ENCODE measurements around the gene TTC24.

TTC24 gene

DNA sequence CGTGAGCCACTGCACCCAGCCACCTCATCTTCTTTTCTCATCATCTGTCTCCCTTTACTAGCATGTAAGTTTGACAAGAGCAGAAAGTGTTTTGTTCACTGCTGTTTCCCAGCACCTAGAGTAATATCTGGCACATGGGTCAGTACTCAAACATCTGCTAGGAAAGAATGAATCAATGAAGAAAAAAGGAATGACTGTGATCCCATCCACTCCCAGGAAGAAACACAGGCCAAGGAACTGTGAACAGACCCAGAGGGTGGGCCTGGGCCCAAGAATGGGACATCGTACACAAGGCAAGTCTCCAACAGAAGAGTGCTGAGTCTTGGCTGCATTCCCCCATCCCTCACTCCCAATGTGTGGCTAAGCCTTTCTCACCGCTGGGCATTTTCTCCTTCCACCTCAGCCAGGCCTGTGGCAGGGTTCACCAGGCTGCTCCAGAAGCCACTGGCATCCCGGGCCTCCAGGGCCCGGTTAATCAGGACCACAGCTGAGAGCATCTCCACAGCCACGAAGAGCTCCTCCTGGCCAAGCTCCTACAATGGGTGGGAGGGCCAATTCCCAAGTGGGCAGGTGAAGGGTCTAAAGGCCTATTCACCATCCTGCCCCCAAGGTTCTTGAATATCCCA lies 25.6 kb upstream of the TTC24 start:
- no peak for DNase-seq (ENCODE audit: extremely low read depth in 1 of 2, low read depth in 1 of 2)

- DNase-seq (ENCODE audit: extremely low read depth in 1 of 2, low read depth in 1 of 2), result no peak
These were observed 24.6 kb upstream of the TTC24 start for GRCh38 chr1:156554971-156555370.

DNA sequence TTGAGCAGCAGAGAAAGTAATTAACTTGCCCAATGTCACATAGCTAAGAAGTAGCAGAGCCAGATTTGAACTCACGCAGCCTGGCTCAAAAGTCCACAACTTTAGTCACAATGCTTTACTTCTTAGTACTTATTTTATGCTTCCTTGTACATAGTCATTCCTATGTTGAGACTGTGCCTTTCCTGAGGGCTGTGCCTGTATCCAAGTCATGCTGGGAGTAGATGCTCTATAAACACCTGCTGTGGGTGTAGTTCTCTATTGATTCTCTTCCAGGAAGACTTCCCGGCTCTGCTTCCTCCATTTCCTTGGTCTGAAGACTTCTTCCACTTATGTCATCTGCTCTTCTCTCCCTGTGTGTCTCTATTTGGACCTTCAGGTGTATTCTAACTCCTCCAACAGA lies 23.8 kb upstream of the TTC24 start:
- no peak for DNase-seq (ENCODE audit: extremely low read depth in 1 of 2, low read depth in 1 of 2)

GRCh38 chr1:156556354-156556753 lies 23.2 kb upstream of the TTC24 start:
- DNase-seq (ENCODE audit: extremely low read depth in 1 of 2, low read depth in 1 of 2), result no peak

DNA sequence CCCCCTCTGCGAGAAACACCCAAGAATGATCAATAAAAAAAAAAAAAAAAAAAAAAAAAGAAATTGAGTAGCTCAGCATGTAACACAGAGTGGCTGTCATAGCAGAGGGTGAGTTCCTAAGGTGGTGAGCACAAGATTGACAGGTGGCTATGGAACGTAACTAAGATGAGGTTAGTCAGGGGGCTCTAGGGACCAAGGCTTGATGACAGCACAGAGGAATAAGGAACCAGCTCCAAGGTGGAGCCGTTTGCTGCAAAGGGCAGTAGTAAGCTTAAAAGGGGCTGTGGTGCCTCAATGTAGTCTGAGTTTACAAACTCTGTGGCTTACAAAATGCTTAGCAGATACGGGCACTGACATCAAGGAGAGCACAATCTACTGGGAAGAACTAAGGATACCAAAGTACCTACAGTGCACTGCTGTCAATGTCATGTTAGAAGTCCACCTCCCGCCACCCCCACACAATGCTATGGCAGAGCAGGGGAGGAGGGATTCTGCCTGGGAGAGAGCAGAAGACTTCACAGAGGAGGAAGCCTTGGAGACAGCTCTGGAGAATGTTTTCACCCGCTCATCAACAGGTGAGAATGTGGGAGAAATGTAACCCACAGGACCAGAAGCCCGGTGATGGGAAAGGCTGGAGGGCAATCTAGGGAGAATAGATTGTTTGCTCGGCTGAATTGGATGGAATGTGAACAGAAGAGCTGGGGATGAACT lies 20.3 kb upstream of the TTC24 start:
- no peak for DNase-seq (ENCODE audit: extremely low read depth in 1 of 2, low read depth in 1 of 2)

DNA sequence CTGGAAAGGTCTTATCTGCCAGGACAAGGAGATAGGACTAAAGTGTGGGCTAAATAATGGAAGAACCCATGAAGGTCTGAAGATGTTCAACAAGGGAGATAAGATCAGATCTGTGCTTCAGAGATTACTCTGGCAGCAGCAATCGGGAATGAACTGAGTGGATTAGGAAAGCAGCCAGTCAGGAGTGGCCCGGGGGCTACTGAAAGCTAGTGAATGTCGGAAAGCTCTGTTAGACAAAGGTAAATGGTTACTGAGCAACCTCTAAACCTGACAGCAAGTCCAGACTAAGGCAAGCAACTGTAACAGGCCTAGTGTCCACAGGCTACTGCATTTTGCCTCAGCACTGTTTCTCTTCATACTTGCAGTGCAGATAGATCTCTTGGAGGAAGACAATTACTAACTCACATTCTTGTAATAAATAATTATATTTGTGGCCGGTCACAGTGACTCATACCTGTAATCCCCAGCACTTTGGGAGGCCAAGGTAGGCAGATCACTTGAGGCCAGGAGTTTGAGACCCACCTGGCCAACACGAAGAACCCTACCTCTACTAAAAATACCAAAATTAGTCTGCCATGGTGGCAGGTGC lies 19.6 kb upstream of the TTC24 start:
- DNase-seq (ENCODE audit: extremely low read depth in 1 of 2, low read depth in 1 of 2), result no peak

- no peak for DNase-seq (ENCODE audit: extremely low read depth in 1 of 2, low read depth in 1 of 2)
These were observed 18.8 kb upstream of the TTC24 start for GRCh38 chr1:156560585-156561163.

GRCh38 chr1:156565519-156565918 lies 14.0 kb upstream of the TTC24 start:
- DNase-seq (ENCODE audit: extremely low read depth in 1 of 2, low read depth in 1 of 2), result no peak

DNA sequence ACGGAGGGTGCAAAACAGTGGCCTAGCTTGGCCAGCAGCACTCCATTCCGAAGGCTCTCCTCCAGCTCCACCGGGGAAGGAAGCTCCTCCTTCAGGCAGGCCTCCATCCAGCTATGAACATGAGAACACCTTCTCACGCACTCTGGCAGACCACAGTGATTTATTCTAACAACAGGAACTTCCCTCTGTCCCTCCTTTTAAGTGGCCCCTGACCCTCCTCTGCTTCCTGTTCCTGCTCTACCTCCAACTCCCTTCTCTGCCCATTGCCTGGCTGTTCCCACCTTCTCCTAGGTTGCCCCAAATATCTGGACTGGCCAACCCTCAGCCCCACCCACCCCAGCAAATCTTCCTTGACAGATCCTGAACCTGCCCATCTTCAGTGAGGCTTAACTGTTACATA lies 13.1 kb upstream of the TTC24 start:
- no peak for DNase-seq (ENCODE audit: extremely low read depth in 1 of 2, low read depth in 1 of 2)

GRCh38 chr1:156571261-156571852 lies 8.2 kb upstream of the TTC24 start:
- no peak for DNase-seq (ENCODE audit: extremely low read depth in 1 of 2, low read depth in 1 of 2)

DNA sequence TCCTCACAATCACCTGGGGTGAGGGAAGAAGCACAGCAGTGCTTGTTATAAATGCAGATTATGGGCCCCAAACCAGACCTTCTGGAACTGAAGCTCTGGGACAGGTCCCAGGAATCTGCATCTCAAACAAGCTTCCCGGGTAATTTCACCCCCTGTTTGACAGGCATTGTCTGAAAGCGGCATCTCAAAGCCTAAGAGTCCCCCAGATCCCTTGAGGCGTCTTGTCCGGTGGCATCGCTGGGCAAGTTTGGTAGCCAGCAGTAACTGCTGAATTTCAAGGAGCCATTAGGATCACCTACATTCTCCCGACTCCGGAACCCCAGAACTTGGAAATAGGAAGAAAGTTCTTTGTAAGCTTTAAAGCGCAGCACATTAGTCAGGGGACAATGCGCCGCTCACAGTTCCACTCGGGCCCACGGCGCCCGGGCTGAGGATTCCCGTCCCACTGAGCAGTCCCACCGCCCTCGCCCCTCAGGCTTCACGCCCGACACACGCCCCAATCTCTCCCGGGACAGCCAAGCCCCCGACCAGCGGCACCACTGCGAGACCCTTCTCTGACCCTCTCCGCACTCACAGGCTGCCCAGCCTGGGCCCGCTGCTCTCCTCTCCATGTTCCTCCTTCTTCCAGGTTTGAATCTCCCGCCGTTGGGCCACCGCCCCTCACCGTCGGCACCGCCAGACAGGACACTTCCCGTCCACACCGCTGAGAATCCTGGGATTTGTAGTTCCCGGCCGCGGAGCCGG lies 7.4 kb upstream of the TTC24 start, which contains the start of gene IQGAP3:
TSS of gene IQGAP3 (minus strand) at position 647 of the 744 bp plus-strand sequence. CDS start at position 611, 36 bp downstream.
- peak; percentile 41 to 59 for DNase-seq (ENCODE audit: extremely low read depth in 1 of 2, low read depth in 1 of 2)

DNA sequence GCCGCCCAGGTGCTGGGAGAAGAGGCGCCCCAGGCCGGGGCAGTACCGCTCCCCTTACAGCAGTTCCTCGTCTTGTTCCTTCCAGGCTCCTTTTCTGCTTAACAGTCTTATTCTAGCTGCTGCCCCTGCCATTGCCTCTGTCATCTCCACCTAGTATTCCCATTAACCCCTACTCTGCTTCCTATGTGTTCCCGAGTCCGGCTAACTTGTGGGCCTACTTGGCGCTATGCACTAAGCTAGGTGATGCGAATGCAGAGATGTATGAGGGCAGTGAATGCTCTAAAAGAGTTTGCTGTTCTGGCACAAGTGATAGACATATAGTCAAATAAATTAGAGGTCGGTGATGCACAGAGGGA lies 6.9 kb upstream of the TTC24 start:
- no peak for DNase-seq (ENCODE audit: extremely low read depth in 1 of 2, low read depth in 1 of 2)

DNA sequence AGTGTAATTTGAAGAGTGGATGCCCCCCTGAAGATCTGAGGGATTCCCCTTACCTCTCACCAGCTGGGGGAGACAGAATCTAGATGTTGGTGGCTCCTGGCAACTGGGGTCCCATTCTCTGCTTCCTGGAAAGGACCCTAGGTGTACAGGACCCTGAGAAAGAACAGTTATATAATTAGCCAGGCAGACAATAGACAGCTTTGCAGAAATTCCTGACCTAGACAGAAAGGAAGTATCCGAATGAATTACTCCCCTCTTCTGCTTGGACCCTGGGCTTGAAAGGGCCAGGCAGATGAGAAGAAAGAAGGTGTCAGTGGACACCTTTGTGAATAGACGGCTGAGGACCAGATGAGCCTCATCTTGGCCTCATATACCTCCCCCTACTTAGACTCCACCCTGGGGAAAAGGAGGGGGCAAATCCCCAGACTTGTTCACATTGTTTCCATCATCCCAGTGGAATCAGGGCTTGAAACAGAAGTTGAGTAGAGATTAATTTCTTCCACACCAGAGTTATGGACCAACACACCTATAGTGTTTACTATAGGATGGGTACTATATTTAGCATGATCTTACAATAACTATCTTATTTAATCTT lies 5.4 kb upstream of the TTC24 start:
- no peak for DNase-seq (ENCODE audit: extremely low read depth in 1 of 2, low read depth in 1 of 2)

- no peak for DNase-seq (ENCODE audit: extremely low read depth in 1 of 2, low read depth in 1 of 2)
These were observed 2.0 kb upstream of the TTC24 start for GRCh38 chr1:156577550-156577949.

- DNase-seq (ENCODE audit: extremely low read depth in 1 of 2, low read depth in 1 of 2), result no peak
These were observed 1.5 kb upstream of the TTC24 start for GRCh38 chr1:156578055-156578454.

DNA sequence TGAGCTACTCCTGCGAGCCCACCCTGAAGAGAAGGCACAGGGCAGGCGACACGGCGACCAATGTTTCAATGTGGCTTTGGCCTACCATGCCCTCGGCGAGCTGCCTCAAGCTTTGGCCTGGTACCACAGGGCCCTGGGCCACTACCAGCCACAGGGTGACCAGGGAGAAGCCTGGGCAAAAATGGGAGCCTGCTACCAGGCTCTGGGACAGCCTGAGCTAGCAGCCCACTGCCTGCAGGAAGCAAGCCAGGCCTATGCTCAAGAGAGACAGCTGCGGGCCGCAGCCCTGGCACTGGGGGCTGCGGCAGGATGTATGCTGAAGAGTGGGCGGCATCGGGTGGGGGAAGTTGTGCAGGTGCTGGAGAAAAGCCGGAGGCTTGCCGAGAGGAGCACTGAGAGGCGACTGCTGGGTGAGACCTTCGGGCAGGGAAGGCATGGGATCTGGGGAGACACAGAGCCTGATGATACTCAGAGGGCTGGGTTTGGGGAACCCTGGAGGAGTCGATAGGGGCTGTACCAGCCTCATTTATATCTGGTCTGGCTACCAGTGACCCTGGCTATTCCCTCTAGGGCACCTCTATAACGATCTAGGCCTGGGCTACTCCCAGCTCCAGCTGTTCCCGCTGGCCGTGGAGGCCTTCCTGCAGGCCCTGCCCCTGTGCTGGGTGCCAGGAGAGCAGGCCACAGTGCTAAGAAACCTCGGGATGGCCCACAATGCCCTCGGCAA lies 2.3 kb downstream of the TTC24 start:
- DNase-seq (ENCODE audit: extremely low read depth in 1 of 2, low read depth in 1 of 2), result peak in 1 of 2 donors; percentile 39

DNA sequence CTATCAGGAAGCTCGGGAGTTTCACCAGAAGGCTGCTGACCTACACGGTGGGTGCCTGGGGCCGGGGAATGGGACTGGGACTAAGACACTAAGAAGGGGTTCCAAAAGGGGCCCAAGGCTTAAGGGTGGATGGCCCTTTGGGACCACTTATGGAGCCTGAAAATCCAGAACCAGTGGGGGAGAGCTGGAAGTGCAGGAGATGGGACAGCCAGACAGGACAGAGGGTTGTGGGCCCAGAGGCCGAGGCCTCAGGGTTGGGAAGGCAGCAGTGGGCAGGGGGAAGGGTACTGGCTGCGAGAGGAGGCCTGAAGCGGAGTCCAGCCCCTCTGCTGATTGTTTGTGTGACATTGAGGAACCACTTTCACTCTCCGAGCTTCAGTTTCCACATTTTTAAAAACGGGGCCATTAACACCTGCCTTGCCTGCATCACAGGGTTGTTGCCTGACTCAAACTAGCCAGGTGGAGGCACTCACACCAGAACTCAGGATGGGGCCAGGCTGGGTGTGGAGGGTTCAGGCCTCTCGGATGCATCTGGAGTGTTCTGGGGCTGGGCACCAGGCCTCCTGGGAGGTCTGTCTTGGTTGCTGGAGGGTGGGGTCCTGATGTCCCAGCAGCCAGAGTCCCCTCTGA lies 3.0 kb downstream of the TTC24 start:
- no peak for DNase-seq (ENCODE audit: extremely low read depth in 1 of 2, low read depth in 1 of 2)

DNA sequence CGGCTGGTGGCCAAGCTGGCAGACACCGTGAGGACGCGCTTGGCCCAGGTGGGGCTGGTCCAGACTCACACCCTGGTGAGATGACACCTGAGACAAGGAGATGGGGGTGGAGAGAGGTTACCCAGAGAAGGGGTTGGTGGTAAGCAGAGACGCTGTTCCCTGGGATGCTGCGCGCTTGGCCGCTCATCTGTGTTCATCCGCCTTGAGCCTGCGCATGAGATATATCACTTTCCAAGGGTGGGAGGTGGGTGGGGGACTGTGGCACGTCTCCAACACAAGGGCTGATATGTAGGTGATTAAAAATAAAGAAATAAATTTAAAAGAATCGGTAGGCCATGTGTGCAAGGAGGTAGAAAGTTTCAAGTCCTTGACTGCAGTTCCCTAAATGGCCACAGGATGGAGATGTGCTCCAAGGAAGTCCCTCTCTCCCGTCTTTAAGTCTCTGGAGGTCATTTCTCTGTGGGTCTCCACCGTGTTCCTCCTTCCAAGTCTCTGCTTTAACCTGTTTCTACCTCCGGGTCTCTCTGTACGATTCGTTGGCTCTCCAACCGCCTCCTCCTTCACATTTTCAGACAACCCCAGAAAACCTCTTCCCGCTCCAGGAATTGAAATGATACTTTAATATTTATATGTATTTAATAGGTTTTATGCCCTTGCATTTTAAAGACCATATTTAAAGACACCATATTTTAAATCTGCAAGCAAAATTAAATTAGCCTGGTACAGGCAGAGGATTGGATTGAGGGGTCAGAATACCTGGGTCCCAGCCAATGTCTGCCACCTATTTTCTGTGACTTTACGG lies 4.5 kb downstream of the TTC24 start:
- peak in 1 of 2 donors; percentile 68 for DNase-seq (ENCODE audit: extremely low read depth in 1 of 2, low read depth in 1 of 2)

DNA sequence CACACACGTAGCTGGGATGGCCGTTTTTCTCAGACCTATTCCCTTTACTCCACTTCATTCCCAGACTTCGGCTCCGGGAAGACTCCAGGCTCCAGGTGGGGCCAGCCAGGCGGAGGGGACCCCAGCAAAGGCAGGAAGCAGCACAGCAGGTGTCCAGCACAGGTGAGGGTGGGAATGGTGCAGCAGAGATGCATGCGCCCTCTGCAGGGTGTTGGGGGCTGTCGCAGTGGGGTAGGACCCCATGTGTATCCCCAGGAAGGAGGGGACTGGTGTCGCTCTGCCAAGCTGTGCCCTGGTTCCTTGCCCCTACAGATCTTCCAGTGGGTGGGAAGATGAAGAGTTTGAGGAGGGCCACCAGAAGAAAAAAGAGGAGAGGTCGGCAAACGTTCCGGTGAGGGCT lies 5.3 kb downstream of the TTC24 start:
- no peak for DNase-seq (ENCODE audit: extremely low read depth in 1 of 2, low read depth in 1 of 2)
